Transverse colon (tissue), 4 donors: ENCODE results near the gene TMPRSS9.

Experiments used
- CTCF ChIP-seq, 5 experiments: fragments of 200-600 bp in 3 of 5; fragments of 450-650 bp in 2 of 5; sonication (generic) in 3 of 5; IDR thresholded peaks; 1 replicate in 2 of 5; 2 replicates in 3 of 5; pipeline ENCODE4 v1.5.1; 2016 to 2017; ENCODE audit warnings: antibody characterized with exemption in 5 of 5, inconsistent platforms in 3 of 5, mild to moderate bottlenecking in 2 of 5, moderate library complexity in 1 of 5
- POLR2A ChIP-seq: fragments of 450-650 bp; IDR thresholded peaks from one replicate; pipeline ENCODE4 v1.6.1; 2016; ENCODE audit warnings: antibody characterized with exemption, mild to moderate bottlenecking, moderate library complexity
- POLR2AphosphoS5 ChIP-seq, 3 donors: sonication (generic); formaldehyde crosslinking; IDR thresholded peaks; one replicate each; pipeline ENCODE4 v1.6.1; 2016; ENCODE audit warnings: antibody characterized with exemption in 3 of 3

GRCh38 chr19:2428756-2429711 lies 69.0 kb downstream of the TMPRSS9 start:
- TF ChIP-seq CTCF (IDR thresholded peaks at IDR 0.05) (no peak), POLR2A (no peak), POLR2AphosphoS5 (IDR thresholded peaks at IDR 0.05) (no peak)
